ENCODE results near the gene IGDCC3. TPM values are rescaled to one million over a fixed set of nuclear protein-coding genes. Genes with fewer than 3 reads are reported as not detected.

The IGDCC3 gene
- total and polyA plus RNA-seq, 2 donors (not counting 1 experiment from before 2014, with no cell fraction given), result not detected

GRCh38 chr15:65369651-65370050 lies 8.2 kb downstream of the IGDCC3 start:
- Histone ChIP-seq H3K9ac (ENCODE audit: low read length) (no peak overlapping the region), H3K4me1 (ENCODE audit: control insufficient read depth in 2 of 2, insufficient read depth in 2 of 2, low read length in 2 of 2) (no peaks in the 10 kb centered on the region), H4K20me1 (ENCODE audit: control insufficient read depth, insufficient read depth, low read length, poor library complexity, severe bottlenecking) (no peaks in the 10 kb centered on the region), H2AFZ (ENCODE audit: insufficient read depth, low read depth, low read length, poor library complexity, severe bottlenecking) (no peak overlapping the region), H3K79me2 (ENCODE audit: control insufficient read depth, insufficient read depth, low read length) (no peaks in the 10 kb centered on the region), H3K27ac (ENCODE audit: low read length in 2 of 2) (no peak overlapping the region), H3K9me3 (ENCODE audit: control extremely low read depth in 1 of 3, control insufficient read depth in 2 of 3, insufficient read depth in 1 of 3, low read length in 2 of 3) (no peaks in the 10 kb centered on the region), H3K27me3 (replicated peaks in 1 of 4; ENCODE audit: control extremely low read depth in 1 of 4, control insufficient read depth in 3 of 4, insufficient read depth in 4 of 4, low read length in 3 of 4) (peaks cover 0 to 22% (median 2%) of the 10 kb centered on the region in 4 experiments), H3K4me3 (ENCODE audit: control extremely low read depth in 1 of 5, extremely low read depth in 1 of 5, insufficient read depth in 1 of 5, low read depth in 2 of 5, low read length in 4 of 5) (no peak overlapping the region), H3K4me2 (replicated peaks; ENCODE audit: low read depth, low read length, poor library complexity, severe bottlenecking) (no peak overlapping the region), H3K36me3 (replicated peaks in 1 of 2; ENCODE audit: control extremely low read depth in 1 of 2, control insufficient read depth in 1 of 2, extremely low read depth in 1 of 2, insufficient read depth in 2 of 2, low read length in 1 of 2) (no peaks in the 10 kb centered on the region)
- 100% methylated on average over 2 of the region's 3 CpGs for WGBS (ENCODE audit: insufficient coverage)
- Mint-ChIP-seq H3K4me3 (no peak overlapping the region), H3K27me3 (peaks cover 17% of the 10 kb centered on the region), H3K9me3 (ENCODE audit: insufficient read depth) (no peaks in the 10 kb centered on the region), H3K4me1 (no peaks in the 10 kb centered on the region), H3K27ac (no peak overlapping the region)
- ATAC-seq (ENCODE audit: low read depth) (no peak), DNase-seq (no peak)
- POLR2A ChIA-PET, result no interaction called here
- CTCF ChIA-PET, result interaction anchor here (1.1 to 1.2 kb wide), 2 partner anchors 48 to 50 kb away, joined by 3 to 4 read pairs; no protein-coding TSS in a partner anchor
- intact Hi-C loops (cut with micrococcal nuclease), result no loop called here
- TF ChIP-seq EZH2 (IDR thresholded peaks at IDR 0.05; ENCODE audit: borderline replicate concordance, insufficient read depth, low read depth, low read length, poor library complexity, severe bottlenecking) (no peak), CTCF (IDR thresholded peaks at IDR 0.05) (no peak)

DNA sequence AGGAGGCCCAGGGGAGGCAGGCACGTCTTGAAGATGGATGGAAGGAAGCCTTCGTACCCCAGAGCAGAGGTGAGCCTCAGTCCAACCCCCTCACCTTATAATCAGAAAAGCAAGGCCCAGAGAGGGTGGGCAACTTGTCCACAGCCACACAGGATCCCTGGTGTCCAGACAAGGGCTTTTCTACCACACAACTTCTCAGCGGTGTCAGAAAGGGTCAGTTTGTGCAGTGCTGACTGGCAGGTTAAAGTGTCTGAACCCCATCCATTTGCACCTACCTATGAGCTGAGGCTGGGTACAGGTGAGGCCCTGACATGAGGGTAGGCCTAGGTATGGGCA lies 8.6 kb downstream of the IGDCC3 start:
- 67% methylated on average over 1 of the region's 3 CpGs for WGBS (ENCODE audit: insufficient coverage)
- H4K20me1 ChIP-seq (ENCODE audit: control insufficient read depth, insufficient read depth, low read length, poor library complexity, severe bottlenecking), result no peaks in the 10 kb centered on the region
- Mint-ChIP-seq H3K27me3 (peaks cover 17% of the 10 kb centered on the region), H3K4me1 (no peaks in the 10 kb centered on the region), H3K27ac (no peak overlapping the region), H3K4me3 (no peak overlapping the region), H3K9me3 (ENCODE audit: insufficient read depth) (no peaks in the 10 kb centered on the region)
- H3K79me2 ChIP-seq (ENCODE audit: control insufficient read depth, insufficient read depth, low read length), result no peaks in the 10 kb centered on the region
- H2AFZ ChIP-seq (ENCODE audit: insufficient read depth, low read depth, low read length, poor library complexity, severe bottlenecking), result no peak overlapping the region
- no peaks in the 10 kb centered on the region for H3K36me3 ChIP-seq (replicated peaks in 1 of 2; ENCODE audit: control extremely low read depth in 1 of 2, control insufficient read depth in 1 of 2, extremely low read depth in 1 of 2, insufficient read depth in 2 of 2, low read length in 1 of 2)
- H3K4me1 ChIP-seq (ENCODE audit: control insufficient read depth in 2 of 2, insufficient read depth in 2 of 2, low read length in 2 of 2), result no peaks in the 10 kb centered on the region
- H3K9me3 ChIP-seq (ENCODE audit: control extremely low read depth in 1 of 3, control insufficient read depth in 2 of 3, insufficient read depth in 1 of 3, low read length in 2 of 3), result no peaks in the 10 kb centered on the region
- DNase-seq (no peak), ATAC-seq (ENCODE audit: low read depth) (no peak)
- intact Hi-C loops (cut with micrococcal nuclease), result no loop called here
- ChIA-PET CTCF (interaction anchor here (1.1 to 1.2 kb wide), 2 partner anchors 48 to 49 kb away, joined by 3 to 4 read pairs; no protein-coding TSS in a partner anchor), POLR2A (no interaction called here)
- no peak overlapping the region for H3K9ac ChIP-seq (ENCODE audit: low read length)
- peaks cover 0 to 22% (median 0%) of the 10 kb centered on the region in 4 experiments for H3K27me3 ChIP-seq (replicated peaks in 1 of 4; ENCODE audit: control extremely low read depth in 1 of 4, control insufficient read depth in 3 of 4, insufficient read depth in 4 of 4, low read length in 3 of 4)
- H3K4me2 ChIP-seq (replicated peaks; ENCODE audit: low read depth, low read length, poor library complexity, severe bottlenecking), result no peak overlapping the region
- no peak overlapping the region for H3K4me3 ChIP-seq (ENCODE audit: control extremely low read depth in 1 of 5, extremely low read depth in 1 of 5, insufficient read depth in 1 of 5, low read depth in 2 of 5, low read length in 4 of 5)
- TF ChIP-seq CTCF (IDR thresholded peaks at IDR 0.05) (no peak), EZH2 (IDR thresholded peaks at IDR 0.05; ENCODE audit: borderline replicate concordance, insufficient read depth, low read depth, low read length, poor library complexity, severe bottlenecking) (no peak)
- H3K27ac ChIP-seq (ENCODE audit: low read length in 2 of 2), result no peak overlapping the region
